HEK293 (cell line): Measurements from ENCODE around the gene ADK.

Experiments
- CTCF ChIA-PET: fragments of 350-600 bp; formaldehyde crosslinking; extraction: SDS; loops from one replicate; lab custom pipeline; 2021; ENCODE audit warnings: antibody characterized with exemption; lab: Yijun Ruan, JAX
- POLR2A ChIA-PET: fragments of 300-600 bp; formaldehyde crosslinking; extraction: SDS; loops from one replicate; lab custom pipeline; 2020; ENCODE audit warnings: antibody characterized with exemption, inconsistent platforms; lab: Yijun Ruan, JAX
- H3K27ac ChIP-seq: fragments of 200-500 bp; sonication (Bioruptor generic); 2 replicates; pipeline ENCODE4 v1.5.1; 2014; ENCODE audit warnings: low read depth, low read length, control low read depth, inconsistent platforms; ENCODE audit errors: extremely low read depth
- H3K36me3 ChIP-seq, 2 experiments: fragments of 200-500 bp in 1 of 2; sonication (Bioruptor generic) in 1 of 2; 1 replicate in 1 of 2; 2 replicates in 1 of 2; pipeline ENCODE4 v1.5.1; 2014 to 2017; ENCODE audit warnings: inconsistent platforms in 2 of 2, low read length in 2 of 2; ENCODE audit not compliant: control insufficient read depth in 2 of 2, insufficient read depth in 1 of 2
- H3K4me1 ChIP-seq: fragments of 200-500 bp; sonication (Bioruptor generic); 2 replicates; pipeline ENCODE4 v1.5.1; 2014; ENCODE audit warnings: mild to moderate bottlenecking, low read length, inconsistent platforms; ENCODE audit not compliant: control insufficient read depth, insufficient read depth
- H3K4me3 ChIP-seq: 2 replicates; pipeline ENCODE4 v1.5.1; 2011; ENCODE audit warnings: low read depth, mild to moderate bottlenecking, control low read depth, low read length, moderate library complexity
- H3K9me3 ChIP-seq: fragments of 200-500 bp; sonication (Bioruptor generic); 2 replicates; pipeline ENCODE4 v1.5.1; 2014; ENCODE audit warnings: low read depth, low read length, inconsistent platforms; ENCODE audit not compliant: control insufficient read depth, insufficient read depth
- GFI1B ChIP-seq: fragments of 450-650 bp; formaldehyde crosslinking; IDR thresholded peaks from 2 replicates; pipeline ENCODE4 v1.5.1; 2016; ENCODE audit warnings: missing biosample characterization, missing genetic modification characterization
- GLIS2 ChIP-seq: fragments of 450-650 bp; formaldehyde crosslinking; IDR thresholded peaks from 2 replicates; pipeline ENCODE4 v1.5.1; 2016; ENCODE audit warnings: missing biosample characterization, missing genetic modification characterization
- KLF1 ChIP-seq: fragments of 450-650 bp; formaldehyde crosslinking; IDR thresholded peaks from 2 replicates; pipeline ENCODE4 v1.5.1; 2016; ENCODE audit warnings: missing biosample characterization, missing genetic modification characterization
- KLF9 ChIP-seq: fragments of 450-650 bp; formaldehyde crosslinking; IDR thresholded peaks from 2 replicates; pipeline ENCODE4 v1.5.1; 2016; ENCODE audit warnings: missing biosample characterization, missing genetic modification characterization, low read depth
- SCRT2 ChIP-seq: fragments of 450-650 bp; formaldehyde crosslinking; IDR thresholded peaks from 2 replicates; pipeline ENCODE4 v1.5.1; 2016; ENCODE audit warnings: missing biosample characterization, missing genetic modification characterization
- WT1 ChIP-seq: fragments of 450-650 bp; formaldehyde crosslinking; IDR thresholded peaks from 2 replicates; pipeline ENCODE4 v1.5.1; 2016; ENCODE audit warnings: missing biosample characterization, missing genetic modification characterization
- ZFP37 ChIP-seq: fragments of 450-650 bp; formaldehyde crosslinking; IDR thresholded peaks from 2 replicates; pipeline ENCODE4 v1.5.1; 2016; ENCODE audit warnings: missing biosample characterization, missing genetic modification characterization
- ZNF202 ChIP-seq: fragments of 450-650 bp; formaldehyde crosslinking; IDR thresholded peaks from 2 replicates; pipeline ENCODE4 v1.5.1; 2016; ENCODE audit warnings: missing biosample characterization, missing genetic modification characterization, borderline replicate concordance
- ZNF211 ChIP-seq: fragments of 450-650 bp; formaldehyde crosslinking; IDR thresholded peaks from 2 replicates; pipeline ENCODE4 v1.5.1; 2016; ENCODE audit warnings: low read depth, missing biosample characterization, missing genetic modification characterization
- ZNF394 ChIP-seq: fragments of 450-650 bp; formaldehyde crosslinking; IDR thresholded peaks from 2 replicates; pipeline ENCODE4 v1.5.1; 2016; ENCODE audit warnings: missing biosample characterization, missing genetic modification characterization, mild to moderate bottlenecking, moderate library complexity, borderline replicate concordance
- ZNF530 ChIP-seq: fragments of 450-650 bp; formaldehyde crosslinking; IDR thresholded peaks from 2 replicates; pipeline ENCODE4 v1.5.1; 2016; ENCODE audit warnings: low read depth, missing biosample characterization, missing genetic modification characterization
- ZNF658 ChIP-seq: fragments of 450-650 bp; formaldehyde crosslinking; IDR thresholded peaks from 2 replicates; pipeline ENCODE4; 2016; ENCODE audit warnings: missing biosample characterization, missing genetic modification characterization
- ZNF830 ChIP-seq: fragments of 450-650 bp; IDR thresholded peaks from 2 replicates; pipeline ENCODE4 v1.5.0; 2018; ENCODE audit warnings: missing biosample characterization, missing genetic modification characterization, low read depth, mild to moderate bottlenecking, moderate library complexity
- ZSCAN30 ChIP-seq: fragments of 450-650 bp; IDR thresholded peaks from 2 replicates; pipeline ENCODE4 v1.5.1; 2018; ENCODE audit warnings: missing biosample characterization, mild to moderate bottlenecking, missing genetic modification characterization, moderate library complexity
- TF ChIP-seq, protein P1 (sequence below): fragments of 450-650 bp; formaldehyde crosslinking; IDR thresholded peaks from 2 replicates; pipeline ENCODE4 v1.5.1; 2017; ENCODE audit warnings: missing biosample characterization, missing genetic modification characterization
- TF ChIP-seq, protein P2 (sequence below): fragments of 450-650 bp; formaldehyde crosslinking; IDR thresholded peaks from 2 replicates; pipeline ENCODE4 v1.5.1; 2016; ENCODE audit warnings: missing biosample characterization, missing genetic modification characterization
- TF ChIP-seq, protein P3 (sequence below): fragments of 450-650 bp; formaldehyde crosslinking; IDR thresholded peaks from 2 replicates; pipeline ENCODE4 v1.5.1; 2017; ENCODE audit warnings: missing biosample characterization, missing genetic modification characterization
- TF ChIP-seq, protein P4 (sequence below): fragments of 450-650 bp; formaldehyde crosslinking; conservative IDR thresholded peaks from 2 replicates; pipeline ENCODE4 v1.5.1; 2016; ENCODE audit warnings: low read depth, missing biosample characterization, missing genetic modification characterization
- TF ChIP-seq, protein P5 (sequence below): fragments of 450-650 bp; formaldehyde crosslinking; IDR thresholded peaks from 2 replicates; pipeline ENCODE4 v1.5.1; 2016; ENCODE audit warnings: missing biosample characterization, missing genetic modification characterization

Gene ADK

DNA sequence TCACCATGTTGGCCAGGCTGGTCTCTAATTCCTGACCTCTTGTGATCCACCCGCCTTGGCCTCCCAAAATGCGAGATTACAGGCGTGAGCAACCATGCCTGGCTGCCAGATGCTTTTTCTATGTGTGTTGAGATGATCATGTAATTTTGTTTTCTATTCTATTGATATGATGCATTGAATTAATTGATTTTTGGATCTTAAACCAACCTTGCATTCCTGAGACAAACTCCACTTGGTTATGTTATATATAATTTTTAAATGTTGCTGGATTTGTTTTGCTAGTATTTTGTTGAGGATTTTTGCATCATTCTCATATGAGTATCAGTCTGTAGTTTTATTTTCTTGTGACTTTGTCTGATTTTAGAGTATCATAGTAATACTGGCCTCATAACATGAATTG lies 192.8 kb downstream of the ADK start:
- H3K9me3 ChIP-seq: no peaks in the 10 kb centered on the region
- H3K4me3 ChIP-seq: no peak overlapping the region
- no peaks in the 10 kb centered on the region for H3K36me3 ChIP-seq
- ChIA-PET CTCF (no interaction called here), POLR2A (no interaction called here)
- H3K4me1 ChIP-seq: no peaks in the 10 kb centered on the region
- no peak overlapping the region for H3K27ac ChIP-seq
- TF ChIP-seq ZNF658 (tag by site-specific recombination): no peak
- TF ChIP-seq KLF1: no peak
- TF ChIP-seq ZNF394 (tag by site-specific recombination): no peak
- TF ChIP-seq, protein P1, sequence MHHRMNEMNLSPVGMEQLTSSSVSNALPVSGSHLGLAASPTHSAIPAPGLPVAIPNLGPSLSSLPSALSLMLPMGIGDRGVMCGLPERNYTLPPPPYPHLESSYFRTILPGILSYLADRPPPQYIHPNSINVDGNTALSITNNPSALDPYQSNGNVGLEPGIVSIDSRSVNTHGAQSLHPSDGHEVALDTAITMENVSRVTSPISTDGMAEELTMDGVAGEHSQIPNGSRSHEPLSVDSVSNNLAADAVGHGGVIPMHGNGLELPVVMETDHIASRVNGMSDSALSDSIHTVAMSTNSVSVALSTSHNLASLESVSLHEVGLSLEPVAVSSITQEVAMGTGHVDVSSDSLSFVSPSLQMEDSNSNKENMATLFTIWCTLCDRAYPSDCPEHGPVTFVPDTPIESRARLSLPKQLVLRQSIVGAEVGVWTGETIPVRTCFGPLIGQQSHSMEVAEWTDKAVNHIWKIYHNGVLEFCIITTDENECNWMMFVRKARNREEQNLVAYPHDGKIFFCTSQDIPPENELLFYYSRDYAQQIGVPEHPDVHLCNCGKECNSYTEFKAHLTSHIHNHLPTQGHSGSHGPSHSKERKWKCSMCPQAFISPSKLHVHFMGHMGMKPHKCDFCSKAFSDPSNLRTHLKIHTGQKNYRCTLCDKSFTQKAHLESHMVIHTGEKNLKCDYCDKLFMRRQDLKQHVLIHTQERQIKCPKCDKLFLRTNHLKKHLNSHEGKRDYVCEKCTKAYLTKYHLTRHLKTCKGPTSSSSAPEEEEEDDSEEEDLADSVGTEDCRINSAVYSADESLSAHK (tag by site-specific recombination): no peak
- TF ChIP-seq ZNF211: no peak
- TF ChIP-seq KLF9: no peak
- TF ChIP-seq SCRT2: no peak
- TF ChIP-seq ZNF202 (tag by site-specific recombination): no peak
- TF ChIP-seq ZNF830 (tag by site-specific recombination): no peak
- TF ChIP-seq ZFP37 (tag by site-specific recombination): no peak
- no peak for TF ChIP-seq GLIS2 (tag by site-specific recombination)
- TF ChIP-seq GFI1B: no peak
- TF ChIP-seq, protein P2, sequence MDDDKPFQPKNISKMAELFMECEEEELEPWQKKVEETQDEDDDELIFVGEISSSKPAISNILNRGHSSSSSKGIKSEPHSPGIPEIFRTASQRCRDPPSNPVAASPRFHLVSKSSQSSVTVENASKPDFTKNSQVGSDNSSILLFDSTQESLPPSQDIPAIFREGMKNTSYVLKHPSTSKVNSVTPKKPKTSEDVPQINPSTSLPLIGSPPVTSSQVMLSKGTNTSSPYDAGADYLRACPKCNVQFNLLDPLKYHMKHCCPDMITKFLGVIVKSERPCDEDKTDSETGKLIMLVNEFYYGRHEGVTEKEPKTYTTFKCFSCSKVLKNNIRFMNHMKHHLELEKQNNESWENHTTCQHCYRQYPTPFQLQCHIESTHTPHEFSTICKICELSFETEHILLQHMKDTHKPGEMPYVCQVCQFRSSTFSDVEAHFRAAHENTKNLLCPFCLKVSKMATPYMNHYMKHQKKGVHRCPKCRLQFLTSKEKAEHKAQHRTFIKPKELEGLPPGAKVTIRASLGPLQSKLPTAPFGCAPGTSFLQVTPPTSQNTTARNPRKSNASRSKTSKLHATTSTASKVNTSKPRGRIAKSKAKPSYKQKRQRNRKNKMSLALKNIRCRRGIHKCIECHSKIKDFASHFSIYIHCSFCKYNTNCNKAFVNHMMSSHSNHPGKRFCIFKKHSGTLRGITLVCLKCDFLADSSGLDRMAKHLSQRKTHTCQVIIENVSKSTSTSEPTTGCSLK (tag by site-specific recombination): no peak
- TF ChIP-seq, protein P3, sequence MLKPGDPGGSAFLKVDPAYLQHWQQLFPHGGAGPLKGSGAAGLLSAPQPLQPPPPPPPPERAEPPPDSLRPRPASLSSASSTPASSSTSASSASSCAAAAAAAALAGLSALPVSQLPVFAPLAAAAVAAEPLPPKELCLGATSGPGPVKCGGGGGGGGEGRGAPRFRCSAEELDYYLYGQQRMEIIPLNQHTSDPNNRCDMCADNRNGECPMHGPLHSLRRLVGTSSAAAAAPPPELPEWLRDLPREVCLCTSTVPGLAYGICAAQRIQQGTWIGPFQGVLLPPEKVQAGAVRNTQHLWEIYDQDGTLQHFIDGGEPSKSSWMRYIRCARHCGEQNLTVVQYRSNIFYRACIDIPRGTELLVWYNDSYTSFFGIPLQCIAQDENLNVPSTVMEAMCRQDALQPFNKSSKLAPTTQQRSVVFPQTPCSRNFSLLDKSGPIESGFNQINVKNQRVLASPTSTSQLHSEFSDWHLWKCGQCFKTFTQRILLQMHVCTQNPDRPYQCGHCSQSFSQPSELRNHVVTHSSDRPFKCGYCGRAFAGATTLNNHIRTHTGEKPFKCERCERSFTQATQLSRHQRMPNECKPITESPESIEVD (tag by site-specific recombination): no peak
- TF ChIP-seq WT1 (tag by site-specific recombination): no peak
- TF ChIP-seq ZSCAN30: no peak
- TF ChIP-seq ZNF530 (tag by site-specific recombination): no peak
- TF ChIP-seq, protein P4, sequence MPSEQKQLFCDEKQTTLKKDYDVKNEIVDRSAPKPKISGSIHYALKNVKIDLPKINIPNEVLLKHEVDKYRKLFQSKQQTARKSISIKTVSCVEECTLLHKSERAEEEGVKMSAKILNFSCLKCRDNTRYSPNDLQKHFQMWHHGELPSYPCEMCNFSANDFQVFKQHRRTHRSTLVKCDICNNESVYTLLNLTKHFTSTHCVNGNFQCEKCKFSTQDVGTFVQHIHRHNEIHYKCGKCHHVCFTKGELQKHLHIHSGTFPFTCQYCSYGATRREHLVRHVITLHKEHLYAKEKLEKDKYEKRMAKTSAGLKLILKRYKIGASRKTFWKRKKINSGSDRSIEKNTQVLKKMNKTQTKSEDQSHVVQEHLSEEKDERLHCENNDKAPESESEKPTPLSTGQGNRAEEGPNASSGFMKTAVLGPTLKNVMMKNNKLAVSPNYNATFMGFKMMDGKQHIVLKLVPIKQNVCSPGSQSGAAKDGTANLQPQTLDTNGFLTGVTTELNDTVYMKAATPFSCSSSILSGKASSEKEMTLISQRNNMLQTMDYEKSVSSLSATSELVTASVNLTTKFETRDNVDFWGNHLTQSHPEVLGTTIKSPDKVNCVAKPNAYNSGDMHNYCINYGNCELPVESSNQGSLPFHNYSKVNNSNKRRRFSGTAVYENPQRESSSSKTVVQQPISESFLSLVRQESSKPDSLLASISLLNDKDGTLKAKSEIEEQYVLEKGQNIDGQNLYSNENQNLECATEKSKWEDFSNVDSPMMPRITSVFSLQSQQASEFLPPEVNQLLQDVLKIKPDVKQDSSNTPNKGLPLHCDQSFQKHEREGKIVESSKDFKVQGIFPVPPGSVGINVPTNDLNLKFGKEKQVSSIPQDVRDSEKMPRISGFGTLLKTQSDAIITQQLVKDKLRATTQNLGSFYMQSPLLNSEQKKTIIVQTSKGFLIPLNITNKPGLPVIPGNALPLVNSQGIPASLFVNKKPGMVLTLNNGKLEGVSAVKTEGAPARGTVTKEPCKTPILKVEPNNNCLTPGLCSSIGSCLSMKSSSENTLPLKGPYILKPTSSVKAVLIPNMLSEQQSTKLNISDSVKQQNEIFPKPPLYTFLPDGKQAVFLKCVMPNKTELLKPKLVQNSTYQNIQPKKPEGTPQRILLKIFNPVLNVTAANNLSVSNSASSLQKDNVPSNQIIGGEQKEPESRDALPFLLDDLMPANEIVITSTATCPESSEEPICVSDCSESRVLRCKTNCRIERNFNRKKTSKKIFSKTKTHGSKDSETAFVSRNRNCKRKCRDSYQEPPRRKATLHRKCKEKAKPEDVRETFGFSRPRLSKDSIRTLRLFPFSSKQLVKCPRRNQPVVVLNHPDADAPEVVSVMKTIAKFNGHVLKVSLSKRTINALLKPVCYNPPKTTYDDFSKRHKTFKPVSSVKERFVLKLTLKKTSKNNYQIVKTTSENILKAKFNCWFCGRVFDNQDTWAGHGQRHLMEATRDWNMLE (tag by site-specific recombination): no peak
- TF ChIP-seq, protein P5, sequence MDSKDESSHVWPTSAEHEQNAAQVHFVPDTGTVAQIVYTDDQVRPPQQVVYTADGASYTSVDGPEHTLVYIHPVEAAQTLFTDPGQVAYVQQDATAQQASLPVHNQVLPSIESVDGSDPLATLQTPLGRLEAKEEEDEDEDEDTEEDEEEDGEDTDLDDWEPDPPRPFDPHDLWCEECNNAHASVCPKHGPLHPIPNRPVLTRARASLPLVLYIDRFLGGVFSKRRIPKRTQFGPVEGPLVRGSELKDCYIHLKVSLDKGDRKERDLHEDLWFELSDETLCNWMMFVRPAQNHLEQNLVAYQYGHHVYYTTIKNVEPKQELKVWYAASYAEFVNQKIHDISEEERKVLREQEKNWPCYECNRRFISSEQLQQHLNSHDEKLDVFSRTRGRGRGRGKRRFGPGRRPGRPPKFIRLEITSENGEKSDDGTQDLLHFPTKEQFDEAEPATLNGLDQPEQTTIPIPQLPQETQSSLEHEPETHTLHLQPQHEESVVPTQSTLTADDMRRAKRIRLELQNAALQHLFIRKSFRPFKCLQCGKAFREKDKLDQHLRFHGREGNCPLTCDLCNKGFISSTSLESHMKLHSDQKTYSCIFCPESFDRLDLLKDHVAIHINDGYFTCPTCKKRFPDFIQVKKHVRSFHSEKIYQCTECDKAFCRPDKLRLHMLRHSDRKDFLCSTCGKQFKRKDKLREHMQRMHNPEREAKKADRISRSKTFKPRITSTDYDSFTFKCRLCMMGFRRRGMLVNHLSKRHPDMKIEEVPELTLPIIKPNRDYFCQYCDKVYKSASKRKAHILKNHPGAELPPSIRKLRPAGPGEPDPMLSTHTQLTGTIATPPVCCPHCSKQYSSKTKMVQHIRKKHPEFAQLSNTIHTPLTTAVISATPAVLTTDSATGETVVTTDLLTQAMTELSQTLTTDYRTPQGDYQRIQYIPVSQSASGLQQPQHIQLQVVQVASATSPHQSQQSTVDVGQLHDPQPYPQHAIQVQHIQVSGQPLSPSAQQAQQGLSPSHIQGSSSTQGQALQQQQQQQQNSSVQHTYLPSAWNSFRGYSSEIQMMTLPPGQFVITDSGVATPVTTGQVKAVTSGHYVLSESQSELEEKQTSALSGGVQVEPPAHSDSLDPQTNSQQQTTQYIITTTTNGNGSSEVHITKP (tag by site-specific recombination): no peak
